B cell (primary cell): Measurements from ENCODE around the gene ZNF443.

Experiments used
- EZH2 ChIP-seq: IDR thresholded peaks from 2 replicates; pipeline ENCODE4 v1.6.1; 2012; ENCODE audit warnings: borderline replicate concordance, low read depth, mild to moderate bottlenecking, moderate library complexity, low read length; ENCODE audit not compliant: insufficient read depth, poor library complexity, severe bottlenecking
- TF ChIP-seq, protein P1 (sequence below): fragments of 200-600 bp; IDR thresholded peaks from one replicate; pipeline ENCODE4 v1.8.0; 2022; ENCODE audit warnings: antibody characterized with exemption, mild to moderate bottlenecking

DNA sequence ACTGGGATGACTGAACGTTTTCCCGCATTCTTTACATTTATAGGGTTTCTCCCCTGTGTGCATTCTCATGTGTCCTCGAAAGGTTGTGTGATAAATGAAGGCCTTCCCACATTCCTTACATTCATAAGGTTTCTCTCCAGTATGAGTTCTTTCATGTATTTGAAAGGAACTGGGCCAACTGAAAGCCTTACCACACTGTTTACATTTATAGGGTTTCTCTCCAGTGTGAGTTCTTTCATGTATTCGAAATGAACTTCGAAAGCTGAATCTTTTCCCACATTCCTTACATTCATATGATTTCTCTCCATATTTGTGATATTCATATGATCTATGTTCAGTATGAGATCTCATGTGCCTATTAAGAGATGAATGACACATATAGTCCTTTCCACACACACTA lies 24.4 kb upstream of the ZNF443 start:
- TF ChIP-seq, protein P1, sequence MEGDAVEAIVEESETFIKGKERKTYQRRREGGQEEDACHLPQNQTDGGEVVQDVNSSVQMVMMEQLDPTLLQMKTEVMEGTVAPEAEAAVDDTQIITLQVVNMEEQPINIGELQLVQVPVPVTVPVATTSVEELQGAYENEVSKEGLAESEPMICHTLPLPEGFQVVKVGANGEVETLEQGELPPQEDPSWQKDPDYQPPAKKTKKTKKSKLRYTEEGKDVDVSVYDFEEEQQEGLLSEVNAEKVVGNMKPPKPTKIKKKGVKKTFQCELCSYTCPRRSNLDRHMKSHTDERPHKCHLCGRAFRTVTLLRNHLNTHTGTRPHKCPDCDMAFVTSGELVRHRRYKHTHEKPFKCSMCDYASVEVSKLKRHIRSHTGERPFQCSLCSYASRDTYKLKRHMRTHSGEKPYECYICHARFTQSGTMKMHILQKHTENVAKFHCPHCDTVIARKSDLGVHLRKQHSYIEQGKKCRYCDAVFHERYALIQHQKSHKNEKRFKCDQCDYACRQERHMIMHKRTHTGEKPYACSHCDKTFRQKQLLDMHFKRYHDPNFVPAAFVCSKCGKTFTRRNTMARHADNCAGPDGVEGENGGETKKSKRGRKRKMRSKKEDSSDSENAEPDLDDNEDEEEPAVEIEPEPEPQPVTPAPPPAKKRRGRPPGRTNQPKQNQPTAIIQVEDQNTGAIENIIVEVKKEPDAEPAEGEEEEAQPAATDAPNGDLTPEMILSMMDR, result no peak
- no peak for TF ChIP-seq EZH2
